Left lung (tissue), 10 donors: ENCODE measurements around the gene MRPS5. TPM values are rescaled to one million over a fixed set of nuclear protein-coding genes. Genes with fewer than 3 reads are reported as not detected.

Source experiments
- ATAC-seq: fragments of 200-7000 bp; cut with Tn5 transposase; one replicate; pipeline ENCODE4 v1.9.1; 2020; ENCODE audit warnings: moderate library complexity
- DNase-seq, 4 donors: peaks; one replicate each; pipeline ENCODE4 v3.0.0-alpha.2; 2013 to 2020
- H3K27ac ChIP-seq, 2 donors: fragments of 200-600 bp; sonication (generic) in 1 of 2; one replicate each; pipeline versions ENCODE4 v1.5.0 to v1.8.0; 2020 to 2021
- H3K27me3 ChIP-seq, 2 donors: fragments of 200-600 bp; sonication (generic) in 1 of 2; one replicate each; pipeline versions ENCODE4 v1.5.0 to v1.8.0; 2020 to 2021
- H3K36me3 ChIP-seq, 2 donors: fragments of 200-600 bp; sonication (generic) in 1 of 2; one replicate each; pipeline versions ENCODE4 v1.5.0 to v1.8.0; 2020 to 2021
- H3K4me1 ChIP-seq, 2 donors: fragments of 200-600 bp; one replicate each; pipeline ENCODE4 v1.8.0; 2021
- H3K4me3 ChIP-seq, 2 donors: fragments of 200-600 bp; sonication (generic) in 1 of 2; one replicate each; pipeline versions ENCODE4 v1.5.0 to v1.8.0; 2020 to 2021; ENCODE audit warnings: mild to moderate bottlenecking in 1 of 2
- H3K9me3 ChIP-seq, 2 donors: fragments of 200-600 bp; sonication (generic) in 1 of 2; one replicate each; pipeline versions ENCODE4 v1.5.0 to v1.8.0; 2020 to 2021
- intact Hi-C, 2 donors: fragments of 100-400 bp; cut with DNase I; formaldehyde crosslinking; loops; one replicate each; pipeline versions ENCODE4 v1.11.2 to v1.14.2; 2022
- polyA plus RNA-seq, 6 donors: library from polyadenylated mRNA; unstranded; fragments of 120-200 nt; gene quantifications; one replicate each; pipeline ENCODE4 v1.2.1, GENCODE V29; 2013; ENCODE audit not compliant: insufficient read length in 6 of 6
- total RNA-seq, 2 donors: library from RNA; stranded (reverse); fragmentation: NEBNext Ultra II Directional; extraction: Animal tissue kit (Norgen Biotek cat#: 25700); gene quantifications; one replicate each; pipeline ENCODE4 v1.2.1, GENCODE V29; 2021
- TF ChIP-seq, protein P1 (sequence below), 2 donors: fragments of 200-600 bp; sonication (generic) in 1 of 2; IDR thresholded peaks; one replicate each; pipeline versions ENCODE4 v1.5.0 to v1.8.0; 2021; ENCODE audit warnings: antibody characterized with exemption in 2 of 2
- donor health status: DM: no; HTN: yes; CAD: no.
- donor health status: DM: no; HTN: no; CAD: no.

MRPS5 gene
- total and polyA plus RNA-seq, 8 donors, result 46.7 to 101 (median 84.7) TPM

- Histone ChIP-seq H3K27ac (no peak overlapping the region), H3K27me3 (no peaks in the 10 kb centered on the region), H3K4me3 (no peak overlapping the region), H3K4me1 (no peaks in the 10 kb centered on the region), H3K36me3 (peaks cover 0 to 38% of the 10 kb centered on the region in 2 donors), H3K9me3 (peaks cover 0 to 100% of the 10 kb centered on the region in 2 donors)
- no peak for ATAC-seq
- no peak for DNase-seq
- TF ChIP-seq, protein P1, sequence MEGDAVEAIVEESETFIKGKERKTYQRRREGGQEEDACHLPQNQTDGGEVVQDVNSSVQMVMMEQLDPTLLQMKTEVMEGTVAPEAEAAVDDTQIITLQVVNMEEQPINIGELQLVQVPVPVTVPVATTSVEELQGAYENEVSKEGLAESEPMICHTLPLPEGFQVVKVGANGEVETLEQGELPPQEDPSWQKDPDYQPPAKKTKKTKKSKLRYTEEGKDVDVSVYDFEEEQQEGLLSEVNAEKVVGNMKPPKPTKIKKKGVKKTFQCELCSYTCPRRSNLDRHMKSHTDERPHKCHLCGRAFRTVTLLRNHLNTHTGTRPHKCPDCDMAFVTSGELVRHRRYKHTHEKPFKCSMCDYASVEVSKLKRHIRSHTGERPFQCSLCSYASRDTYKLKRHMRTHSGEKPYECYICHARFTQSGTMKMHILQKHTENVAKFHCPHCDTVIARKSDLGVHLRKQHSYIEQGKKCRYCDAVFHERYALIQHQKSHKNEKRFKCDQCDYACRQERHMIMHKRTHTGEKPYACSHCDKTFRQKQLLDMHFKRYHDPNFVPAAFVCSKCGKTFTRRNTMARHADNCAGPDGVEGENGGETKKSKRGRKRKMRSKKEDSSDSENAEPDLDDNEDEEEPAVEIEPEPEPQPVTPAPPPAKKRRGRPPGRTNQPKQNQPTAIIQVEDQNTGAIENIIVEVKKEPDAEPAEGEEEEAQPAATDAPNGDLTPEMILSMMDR (IDR thresholded peaks at IDR 0.05), result no peak
- intact Hi-C loops, result no loop called here
Observed at GRCh38 chr2:95143838-95144237, 22.2 kb upstream of the MRPS5 start.

GRCh38 chr2:95138702-95139101, 17.1 kb upstream of the MRPS5 start:
- H3K9me3 ChIP-seq, result peaks cover 0 to 87% of the 10 kb centered on the region in 2 donors
- TF ChIP-seq, protein P1 (IDR thresholded peaks at IDR 0.05), result no peak
- no peak for DNase-seq

DNA sequence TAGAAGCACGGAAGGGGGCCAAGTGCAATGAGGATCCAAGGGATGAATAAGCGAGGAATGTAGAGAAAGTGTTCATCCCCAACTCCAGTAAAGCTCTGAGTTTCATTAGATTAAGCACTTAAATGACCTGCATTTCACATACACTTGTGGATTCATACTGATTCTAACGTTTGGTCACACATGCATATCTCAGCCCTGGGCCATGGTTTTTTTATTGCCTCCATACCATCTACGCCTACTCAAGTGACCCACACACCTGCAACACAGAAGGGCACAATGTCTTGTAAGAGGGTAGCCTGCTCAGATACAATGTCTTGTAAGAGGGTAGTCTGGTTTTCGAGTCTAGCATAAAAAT, 566 bp upstream of the MRPS5 start:
- H3K4me1 ChIP-seq, result peaks cover 10 to 27% of the 10 kb centered on the region in 2 donors
- peak overlapping the region; percentile 76 to 95 for H3K4me3 ChIP-seq
- H3K9me3 ChIP-seq, result no peaks in the 10 kb centered on the region
- peaks cover 0 to 3% of the 10 kb centered on the region in 2 donors for H3K36me3 ChIP-seq
- H3K27ac ChIP-seq, result peak overlapping the region; percentile 94 to 95
- ATAC-seq (no peak), DNase-seq (no peak)
- intact Hi-C loops, result no loop called here
- TF ChIP-seq, protein P1 (IDR thresholded peaks at IDR 0.05), result no peak
- H3K27me3 ChIP-seq, result no peaks in the 10 kb centered on the region

More at GRCh38 chr2:95138702-95139101, 17.1 kb upstream of the MRPS5 start:
- intact Hi-C loops, result no loop called here
- Histone ChIP-seq H3K4me1 (no peaks in the 10 kb centered on the region), H3K27ac (no peak overlapping the region), H3K27me3 (no peaks in the 10 kb centered on the region), H3K36me3 (peaks cover 0 to 7% of the 10 kb centered on the region in 2 donors), H3K4me3 (no peak overlapping the region)
- no peak for ATAC-seq

GRCh38 chr2:95121093-95121406, 558 bp downstream of the MRPS5 start:
- intact Hi-C loops, result no loop called here
- Histone ChIP-seq H3K4me3 (peak overlapping the region; percentile 76 to 95), H3K27me3 (no peaks in the 10 kb centered on the region), H3K27ac (peak overlapping the region; percentile 94 to 95), H3K4me1 (peaks cover 10 to 27% of the 10 kb centered on the region in 2 donors), H3K9me3 (no peaks in the 10 kb centered on the region), H3K36me3 (peaks cover 0 to 10% of the 10 kb centered on the region in 2 donors)
- TF ChIP-seq, protein P1 (IDR thresholded peaks at IDR 0.05), result no peak
- no peak for DNase-seq
- peak; percentile 51 for ATAC-seq

- Histone ChIP-seq H3K27ac (no peak overlapping the region), H3K9me3 (no peaks in the 10 kb centered on the region), H3K36me3 (peaks cover 0 to 53% of the 10 kb centered on the region in 2 donors), H3K4me1 (peaks cover 7 to 32% of the 10 kb centered on the region in 2 donors), H3K4me3 (no peak overlapping the region), H3K27me3 (no peaks in the 10 kb centered on the region)
- TF ChIP-seq, protein P1 (IDR thresholded peaks at IDR 0.05), result peak; percentile 61 to 68
- peak; percentile 37 to 80 (median 72) for DNase-seq
- intact Hi-C loops, result loop anchor here in 1 of 2 donors (10.0 kb wide), 1 partner anchor 91 kb away; the partner anchor contains the start of gene MAL
- peak; percentile 99 for ATAC-seq
Observed at GRCh38 chr2:95115418-95115817, 6.2 kb downstream of the MRPS5 start.
